ENCODE data around the gene MVB12B.
A peak's percentile ranks its signal among the peaks of the same experiment; 100 is the strongest.

MVB12B gene

DNA sequence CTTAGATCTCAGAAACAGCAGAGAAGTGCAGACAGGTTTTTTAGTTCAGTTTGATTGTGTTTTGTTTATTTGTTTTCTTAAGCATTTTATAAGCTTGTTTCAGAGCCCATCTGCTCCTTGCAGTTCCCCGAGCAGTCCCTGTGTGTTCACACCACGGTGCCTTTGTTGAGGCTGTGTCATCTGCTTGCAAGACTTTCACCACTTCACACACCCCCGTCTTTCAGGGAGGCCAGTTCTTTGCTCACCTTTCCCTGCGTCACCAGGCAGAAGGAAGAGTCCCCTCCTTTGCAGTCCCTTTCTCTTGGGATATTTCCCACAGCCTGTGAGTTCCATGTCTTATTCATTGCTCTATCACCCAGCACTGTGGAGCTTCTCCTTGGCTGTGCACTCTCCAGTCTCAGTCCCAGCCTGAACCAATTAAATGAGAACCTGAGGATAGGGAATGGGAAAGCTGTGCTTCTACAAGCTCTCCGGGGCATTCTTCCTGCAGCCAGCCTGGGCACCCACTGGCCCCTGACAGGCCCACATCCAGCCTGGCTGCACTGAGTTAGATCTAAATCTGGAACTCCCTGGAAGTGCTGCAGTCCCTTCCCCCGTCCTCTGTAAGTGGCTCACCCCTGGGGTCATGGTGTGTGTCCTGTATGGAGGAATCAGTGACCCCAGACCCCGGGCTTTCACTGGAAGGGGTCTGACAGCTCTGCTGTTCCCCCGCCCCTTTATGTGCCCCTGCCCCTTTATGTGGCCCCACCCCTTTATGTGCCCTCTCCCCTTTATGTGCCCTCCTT, 5.5 kb downstream of the MVB12B start:
- no peak for DNase-seq

GRCh38 chr9:126334721-126335621, 8.3 kb downstream of the MVB12B start:
- no peak for DNase-seq

- no peak for DNase-seq
These were observed 9.5 kb downstream of the MVB12B start for GRCh38 chr9:126335837-126336735.

DNA sequence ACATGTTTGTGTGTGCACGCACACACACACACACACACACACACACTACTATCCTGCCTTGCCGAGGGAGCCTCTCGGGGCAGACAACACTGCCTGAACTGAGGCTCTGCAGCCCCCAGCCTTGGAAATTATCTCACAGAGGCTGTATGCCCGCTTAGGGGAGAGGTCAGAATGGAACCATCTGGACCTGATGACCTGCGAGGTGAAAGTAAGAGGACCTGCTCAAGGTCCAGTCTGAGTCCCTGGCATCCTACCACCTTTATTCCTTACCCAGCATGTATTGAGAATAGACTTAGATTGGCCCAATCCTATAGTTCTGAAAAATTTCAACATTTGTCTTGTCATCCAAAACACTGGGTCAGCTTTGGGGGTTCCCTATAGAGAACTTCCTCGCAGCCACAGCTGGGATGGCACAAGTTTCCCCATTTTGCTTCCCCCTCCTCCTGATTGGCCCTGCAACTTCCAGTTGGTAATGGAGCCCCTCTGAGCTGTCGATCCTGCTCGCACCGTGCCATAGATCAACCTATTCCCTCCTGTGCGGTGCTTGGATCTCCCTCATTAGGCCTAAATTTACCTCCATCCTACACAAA, 10.2 kb downstream of the MVB12B start:
- no peak for DNase-seq

DNA sequence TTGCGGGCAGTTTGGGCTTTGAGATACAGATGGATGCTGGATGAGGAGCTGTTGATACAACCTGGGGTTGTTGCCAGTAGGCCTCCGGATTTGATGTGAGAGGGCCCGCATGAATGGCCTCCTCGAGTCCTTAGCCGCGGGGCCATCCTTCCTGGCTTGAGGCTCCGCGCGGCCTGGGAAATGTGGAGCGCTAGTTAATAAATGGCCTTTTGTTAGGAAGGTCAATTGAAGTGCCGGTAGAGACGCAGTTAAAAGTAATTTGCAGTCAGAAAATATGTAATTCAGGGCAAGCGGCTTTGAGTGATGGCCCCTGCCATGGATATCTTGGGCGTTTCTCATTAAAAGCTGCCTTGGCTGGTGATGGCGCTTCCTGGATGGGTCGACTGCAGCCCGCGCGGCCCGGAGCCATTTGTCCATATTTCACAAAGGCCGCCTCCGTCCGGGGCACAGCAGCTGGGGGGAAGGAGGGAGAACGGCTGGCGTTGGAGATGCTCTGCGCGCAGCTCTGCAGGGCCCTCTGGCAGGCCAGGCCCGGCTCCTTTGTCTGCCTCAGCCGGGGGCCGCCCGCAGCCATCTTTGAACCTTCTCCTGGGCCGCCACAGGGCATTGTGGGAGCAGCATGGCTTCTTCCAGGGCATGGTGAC, 11.2 kb downstream of the MVB12B start:
- no peak for DNase-seq

DNA sequence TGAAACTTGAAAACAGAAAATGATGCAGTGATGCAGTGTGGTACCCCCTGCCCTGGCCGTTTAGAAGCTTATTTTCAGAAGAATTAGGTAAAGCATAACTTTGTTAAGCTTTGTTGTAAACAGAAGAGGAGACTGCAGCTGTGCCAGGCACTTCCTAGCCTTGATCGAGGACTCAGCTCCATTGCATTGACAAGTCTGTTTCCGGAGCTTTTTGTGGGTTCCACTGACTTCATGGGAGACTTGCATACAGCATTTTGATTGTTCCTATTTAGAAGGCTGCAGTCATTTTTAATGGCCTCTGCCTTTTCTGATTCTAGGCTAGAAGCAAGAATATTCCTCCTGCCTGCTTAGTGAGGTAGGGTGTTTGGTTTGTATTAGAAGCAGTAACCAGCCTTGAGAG, 12.3 kb downstream of the MVB12B start:
- DNase-seq = no peak

DNA sequence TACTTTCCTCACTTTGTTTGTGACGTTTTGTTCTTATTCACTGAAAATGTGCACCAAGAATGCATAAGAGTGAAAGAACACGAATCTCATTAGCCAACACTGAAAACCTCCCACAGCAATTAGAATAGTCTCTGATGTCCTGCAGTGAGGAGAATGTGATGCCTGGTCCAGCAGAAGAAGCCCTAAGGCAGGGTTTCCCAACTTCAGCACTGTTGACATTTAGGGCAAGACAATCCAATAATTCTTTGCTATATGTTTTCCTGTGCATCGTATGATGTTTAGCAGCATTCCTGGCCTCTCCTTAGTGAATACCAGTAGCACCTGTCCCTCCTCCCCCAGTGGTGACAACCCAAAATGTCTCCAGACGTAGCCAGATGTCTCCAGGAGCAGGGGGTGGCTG, 14.8 kb downstream of the MVB12B start:
- no peak for DNase-seq

- no peak for DNase-seq
These were observed 15.3 kb downstream of the MVB12B start for GRCh38 chr9:126341902-126342301.

- no peak for DNase-seq
These were observed 16.0 kb downstream of the MVB12B start for GRCh38 chr9:126342621-126343031.

- no peak for DNase-seq
These were observed 16.7 kb downstream of the MVB12B start for GRCh38 chr9:126343271-126343700.

- DNase-seq = no peak
These were observed 19.4 kb downstream of the MVB12B start for GRCh38 chr9:126346031-126346430.

GRCh38 chr9:126347093-126347492, 20.5 kb downstream of the MVB12B start:
- no peak for DNase-seq

DNA sequence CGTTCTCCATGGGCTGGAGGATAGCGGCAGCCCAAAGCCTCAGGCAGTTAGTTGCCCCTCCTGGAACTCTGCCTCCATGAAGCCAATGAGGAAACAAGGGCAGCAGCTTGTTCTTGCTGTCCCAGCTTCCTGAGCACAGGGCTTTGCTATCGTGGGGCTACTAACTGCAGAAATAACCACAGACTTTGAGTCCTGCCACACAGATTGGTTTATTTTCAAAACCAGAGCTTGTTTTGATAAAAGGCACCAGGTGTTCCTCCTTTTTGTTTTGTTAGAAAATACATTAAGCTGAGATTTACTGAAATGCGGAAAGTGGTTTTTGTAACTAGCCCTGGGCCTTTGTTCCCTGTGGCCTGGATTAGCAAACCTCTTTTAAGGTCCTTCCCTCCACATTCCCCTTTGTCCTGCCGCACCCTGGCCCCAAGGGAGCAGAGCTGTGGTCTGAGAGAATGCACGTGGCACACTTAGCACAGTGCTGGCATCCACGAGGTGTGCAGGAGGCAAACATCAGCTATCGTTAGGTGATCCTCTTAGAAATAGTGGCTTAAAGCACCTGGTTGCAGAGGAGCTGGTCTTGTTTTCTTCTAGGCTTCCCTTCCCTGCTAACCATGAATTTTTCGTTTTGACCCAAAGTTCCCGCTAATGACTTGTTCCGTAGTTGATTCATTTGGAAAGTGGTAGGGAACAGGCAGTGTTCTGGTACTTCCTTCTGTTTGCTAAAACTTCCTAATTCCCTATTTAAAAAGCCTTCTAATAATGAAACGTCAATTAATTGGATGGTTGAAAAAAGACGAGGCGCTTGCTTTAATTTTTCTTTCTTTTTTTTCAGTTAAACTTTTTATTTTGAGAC, 21.5 kb downstream of the MVB12B start:
- DNase-seq = peak; percentile 34

- peak; percentile 13 for DNase-seq
These were observed 22.4 kb downstream of the MVB12B start for GRCh38 chr9:126348911-126349550.

DNA sequence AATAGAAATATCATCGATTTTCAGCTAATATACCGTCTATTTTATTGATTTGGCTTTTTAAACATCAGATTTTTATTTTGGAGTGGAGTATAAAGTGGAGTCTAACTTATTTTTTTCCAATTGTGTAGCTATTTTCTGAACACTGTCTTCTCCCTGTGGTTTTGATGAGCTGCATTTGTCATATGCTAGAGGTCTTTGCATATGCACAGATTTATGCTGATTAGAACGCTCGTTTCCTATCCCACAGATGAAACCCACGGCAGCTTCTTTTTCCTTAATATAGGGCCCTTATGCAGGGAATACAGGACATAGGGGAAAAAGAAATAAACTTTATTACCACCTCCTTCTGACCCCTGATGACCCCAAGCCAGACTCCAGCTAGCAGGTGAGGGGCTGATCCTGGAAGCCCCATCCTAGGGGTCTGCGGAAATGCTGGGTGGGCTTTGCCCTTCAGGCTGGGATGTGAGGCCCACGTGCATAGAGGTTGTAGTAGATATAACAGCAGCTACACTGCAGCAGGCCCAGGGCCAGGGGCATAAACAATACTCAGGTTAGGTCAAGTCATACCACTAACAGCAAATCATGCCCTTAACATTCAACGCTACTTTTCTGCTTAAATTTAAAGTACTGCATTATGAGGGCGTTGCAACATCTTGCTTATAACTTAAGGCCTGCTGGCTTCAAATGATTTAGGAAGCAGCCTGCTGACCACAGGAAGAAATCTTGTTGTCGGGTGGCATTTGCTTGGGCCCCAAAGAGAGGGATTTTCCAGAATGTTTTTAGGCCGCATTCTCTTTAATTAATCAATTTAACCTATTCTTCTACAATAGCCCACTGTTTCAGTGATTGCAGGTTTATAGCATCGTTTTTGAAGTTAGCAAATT, 28.5 kb downstream of the MVB12B start:
- DNase-seq = no peak

DNA sequence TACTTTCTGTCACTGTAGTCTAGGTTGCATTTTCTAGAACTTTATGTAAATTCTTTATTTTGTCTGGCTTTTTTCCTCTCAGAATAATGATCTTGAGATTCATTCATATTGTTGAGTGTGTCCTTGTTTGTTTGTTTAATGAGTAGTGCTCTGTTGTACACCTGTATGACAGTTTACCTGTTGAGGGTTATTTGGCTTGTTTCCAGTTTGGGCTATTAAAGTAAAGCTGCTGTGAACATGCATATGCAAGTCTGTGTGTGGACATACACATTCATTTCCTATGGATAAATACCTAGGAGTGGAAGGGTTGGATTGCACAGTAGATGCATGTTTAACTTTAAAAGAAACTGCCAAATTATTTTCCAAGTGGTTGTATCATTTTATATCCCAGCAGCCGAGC, 30.4 kb downstream of the MVB12B start:
- DNase-seq = peak; percentile 10

DNA sequence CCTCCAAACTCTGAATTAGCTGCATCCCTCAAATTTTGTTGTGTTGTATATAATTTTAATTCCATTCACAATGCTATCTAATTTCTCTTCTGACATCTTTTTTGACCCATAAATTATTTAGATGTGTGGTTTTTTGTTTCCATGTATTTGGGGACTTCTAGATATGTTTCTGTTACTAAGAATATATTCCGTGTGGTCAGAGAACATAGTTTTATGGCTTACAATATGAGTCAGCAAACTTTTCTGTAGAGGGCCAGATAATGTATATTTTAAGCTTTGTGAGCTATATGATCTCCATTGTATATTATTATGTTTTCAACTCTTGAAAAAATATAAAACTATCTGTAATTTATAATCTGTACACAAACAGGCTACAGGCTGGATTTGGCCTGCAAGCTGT, 33.4 kb downstream of the MVB12B start:
- DNase-seq = no peak

- no peak for DNase-seq
These were observed 35.2 kb downstream of the MVB12B start for GRCh38 chr9:126361810-126362238.

DNA sequence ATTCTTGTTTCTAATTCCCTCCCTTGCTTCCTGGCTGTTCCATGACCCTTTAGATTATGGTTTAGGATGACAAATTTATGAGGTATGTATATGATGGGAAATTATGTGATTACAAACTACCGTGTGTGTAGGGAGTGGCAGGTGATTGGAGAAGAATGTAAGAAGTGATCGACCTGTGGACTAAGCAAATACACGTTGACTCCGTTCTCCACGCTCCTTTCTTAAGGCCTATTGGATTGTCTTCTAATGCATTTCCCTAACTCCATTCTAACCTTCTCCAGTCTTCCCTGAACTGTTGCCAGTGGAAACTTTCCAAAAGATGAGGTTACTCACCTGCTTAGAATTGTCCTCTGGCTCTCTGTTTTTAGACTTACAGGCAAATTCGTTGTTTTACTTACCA, 36.6 kb downstream of the MVB12B start:
- no peak for DNase-seq

All from NCI-H2171 treated with DMSO at 0.1 percent for 48 hours (cell line).